CD4-positive, alpha-beta T cell treated with Interleukin-2 at 100 ng/mL for 4 hours (primary cell): Measurements from ENCODE around the gene CRAT.
"Not testable (repeated sequence)": the region's sequence is repeated elsewhere in the genome, so short reads cannot be mapped to it uniquely, and the experiment has no call there.

Experiments
- DNase-seq: peaks from one replicate; pipeline ENCODE4 v3.0.0-alpha.2; 2020; ENCODE audit warnings: low spot score

CRAT gene

GRCh38 chr9:129138476-129139232 is 28.1 kb upstream of the CRAT start:
- DNase-seq: no peak

- no peak for DNase-seq
Observed at GRCh38 chr9:129138144-129138462, 27.5 kb upstream of the CRAT start.

GRCh38 chr9:129137292-129138143 is 26.9 kb upstream of the CRAT start:
- no peak for DNase-seq

GRCh38 chr9:129136446-129137035 is 25.9 kb upstream of the CRAT start:
- DNase-seq: no peak

GRCh38 chr9:129135476-129135875 is 24.9 kb upstream of the CRAT start:
- no peak for DNase-seq

GRCh38 chr9:129133082-129133481 is 22.5 kb upstream of the CRAT start:
- no peak for DNase-seq

- peak; percentile 89 for DNase-seq
Observed at GRCh38 chr9:129131300-129132145, 20.9 kb upstream of the CRAT start.

GRCh38 chr9:129130791-129131190 is 20.2 kb upstream of the CRAT start:
- DNase-seq: no peak

- not testable (repeated sequence) for DNase-seq
Observed at GRCh38 chr9:129130271-129130670, 19.7 kb upstream of the CRAT start.

GRCh38 chr9:129128689-129129088 is 18.1 kb upstream of the CRAT start:
- DNase-seq: no peak

GRCh38 chr9:129126749-129127618 is 16.4 kb upstream of the CRAT start:
- DNase-seq: no peak

- no peak for DNase-seq
Observed at GRCh38 chr9:129125478-129125877, 14.9 kb upstream of the CRAT start.

- no peak for DNase-seq
Observed at GRCh38 chr9:129124506-129125069, 14.0 kb upstream of the CRAT start.

- DNase-seq: not testable (repeated sequence)
Observed at GRCh38 chr9:129122976-129123375, 12.4 kb upstream of the CRAT start.

GRCh38 chr9:129122133-129122532 is 11.5 kb upstream of the CRAT start:
- no peak for DNase-seq

GRCh38 chr9:129121483-129121882 is 10.9 kb upstream of the CRAT start:
- no peak for DNase-seq

- no peak for DNase-seq
Observed at GRCh38 chr9:129118799-129119198, 8.2 kb upstream of the CRAT start.

- DNase-seq: no peak
Observed at GRCh38 chr9:129113645-129114304, 3.2 kb upstream of the CRAT start.

GRCh38 chr9:129112526-129112925 is 1.9 kb upstream of the CRAT start:
- not testable (repeated sequence) for DNase-seq

- peak; percentile 12 for DNase-seq
Observed at GRCh38 chr9:129111528-129112151, 1.0 kb upstream of the CRAT start.
